Trophoblast cell (in vitro differentiated cells and primary cell): ENCODE measurements around the gene KDM4C.
A peak's percentile ranks its signal among the peaks of the same experiment; 100 is the strongest.
"Not testable (repeated sequence)": the region's sequence is repeated elsewhere in the genome, so short reads cannot be mapped to it uniquely, and the experiment has no call there.

Source experiments
- DNase-seq, 2 donors: peaks; one replicate each; pipeline ENCODE4 v3.0.0-alpha.2; 2016
- H2AFZ ChIP-seq: 2 replicates; pipeline ENCODE4 v1.6.1; 2013; ENCODE audit warnings: low read length, moderate library complexity, mild to moderate bottlenecking; ENCODE audit not compliant: insufficient read depth, poor library complexity
- H2AK5ac ChIP-seq: 2 replicates; pipeline ENCODE4 v1.6.1; 2013; ENCODE audit warnings: mild to moderate bottlenecking, low read length
- H2BK120ac ChIP-seq: 2 replicates; pipeline ENCODE4 v1.6.1; 2013; ENCODE audit warnings: low read length, mild to moderate bottlenecking, moderate library complexity; ENCODE audit not compliant: insufficient read depth, poor library complexity
- H2BK12ac ChIP-seq: 2 replicates; pipeline ENCODE4 v1.6.1; 2013; ENCODE audit warnings: mild to moderate bottlenecking, low read length, moderate library complexity
- H2BK5ac ChIP-seq: 2 replicates; pipeline ENCODE4 v1.6.1; 2013; ENCODE audit warnings: low read length, low read depth, moderate library complexity, mild to moderate bottlenecking; ENCODE audit not compliant: poor library complexity
- H3K14ac ChIP-seq: 2 replicates; pipeline ENCODE4 v1.6.1; 2013; ENCODE audit warnings: mild to moderate bottlenecking, low read length
- H3K18ac ChIP-seq: 2 replicates; pipeline ENCODE4 v1.6.1; 2013; ENCODE audit warnings: mild to moderate bottlenecking, low read length
- H3K23ac ChIP-seq: 2 replicates; pipeline ENCODE4 v1.6.1; 2013; ENCODE audit warnings: low read length
- H3K27ac ChIP-seq: 2 replicates; pipeline ENCODE4 v1.5.1; 2013; ENCODE audit warnings: low read depth, mild to moderate bottlenecking, inconsistent platforms, low read length, moderate library complexity
- H3K27me3 ChIP-seq: 2 replicates; pipeline ENCODE4 v1.6.1; 2013; ENCODE audit warnings: inconsistent platforms, mild to moderate bottlenecking, low read length, moderate library complexity; ENCODE audit not compliant: insufficient read depth
- H3K36me3 ChIP-seq, 2 experiments: 1 replicate in 1 of 2; 2 replicates in 1 of 2; pipeline ENCODE4 v1.6.1; 2013; ENCODE audit warnings: low read length in 2 of 2, mild to moderate bottlenecking in 2 of 2, moderate library complexity in 1 of 2; ENCODE audit not compliant: insufficient read depth in 2 of 2, control insufficient read depth in 1 of 2
- H3K4ac ChIP-seq: 2 replicates; pipeline ENCODE4 v1.6.1; 2013; ENCODE audit warnings: low read depth, mild to moderate bottlenecking, low read length, moderate library complexity
- H3K4me1 ChIP-seq, 2 experiments: 1 replicate in 1 of 2; 2 replicates in 1 of 2; pipeline ENCODE4 v1.6.1; 2013; ENCODE audit warnings: low read length in 2 of 2, mild to moderate bottlenecking in 2 of 2, moderate library complexity in 1 of 2; ENCODE audit not compliant: insufficient read depth in 2 of 2, control insufficient read depth in 1 of 2
- H3K4me2 ChIP-seq: 2 replicates; pipeline ENCODE4 v1.6.1; 2013; ENCODE audit warnings: inconsistent platforms, mild to moderate bottlenecking, low read length, moderate library complexity
- H3K4me3 ChIP-seq: 2 replicates; pipeline ENCODE4 v1.5.1; 2013; ENCODE audit warnings: mild to moderate bottlenecking, low read depth, low read length, inconsistent platforms
- H3K79me1 ChIP-seq: one replicate; pipeline ENCODE4 v1.6.1; 2013; ENCODE audit warnings: low read length
- H3K79me2 ChIP-seq: 2 replicates; pipeline ENCODE4 v1.6.1; 2013; ENCODE audit warnings: low read length, mild to moderate bottlenecking; ENCODE audit not compliant: control insufficient read depth, insufficient read depth, poor library complexity
- H3K9ac ChIP-seq: 2 replicates; pipeline ENCODE4 v1.6.1; 2013; ENCODE audit warnings: mild to moderate bottlenecking, low read length
- H3K9me3 ChIP-seq: 2 replicates; pipeline ENCODE4 v1.6.1; 2013; ENCODE audit warnings: low read depth, mild to moderate bottlenecking, control low read depth, inconsistent platforms, low read length; ENCODE audit not compliant: insufficient read depth
- H4K12ac ChIP-seq: 2 replicates; pipeline ENCODE4 v1.6.1; 2013; ENCODE audit warnings: low read depth, mild to moderate bottlenecking, low read length, moderate library complexity
- H4K8ac ChIP-seq: 2 replicates; pipeline ENCODE4 v1.6.1; 2013; ENCODE audit warnings: low read depth, mild to moderate bottlenecking, low read length, moderate library complexity
- H4K91ac ChIP-seq: one replicate; pipeline ENCODE4 v1.6.1; 2013; ENCODE audit warnings: low read depth, mild to moderate bottlenecking, low read length, moderate library complexity
- WGBS: extraction: QIAGEN DNeasy Blood & Tissue Kit; methylation state at CpG from one replicate; pipeline ENCODE4 v1.1.7; 2013; ENCODE audit warnings: missing lambda C conversion rate; ENCODE audit not compliant: insufficient read length, insufficient coverage; ENCODE audit errors: extremely low coverage; 5-methylcytosine and 5-hydroxymethylcytosine counted together

Gene KDM4C

GRCh38 chr9:6714176-6714575, 43.6 kb upstream of the KDM4C start:
- Histone ChIP-seq H2AK5ac (no peak overlapping the region), H2BK12ac (no peak overlapping the region), H3K23ac (no peak overlapping the region), H3K4ac (no peak overlapping the region), H2BK5ac (no peak overlapping the region), H3K36me3 (no peaks in the 10 kb centered on the region), H3K27me3 (no peaks in the 10 kb centered on the region), H2BK120ac (no peak overlapping the region), H3K4me2 (no peak overlapping the region), H4K8ac (no peak overlapping the region), H3K79me2 (no peaks in the 10 kb centered on the region), H3K18ac (no peak overlapping the region), H4K12ac (no peak overlapping the region), H3K9me3 (peaks cover 2% of the 10 kb centered on the region), H3K4me3 (no peak overlapping the region), H3K14ac (no peak overlapping the region), H3K4me1 (no peaks in the 10 kb centered on the region), H4K91ac (no peak overlapping the region), H3K9ac (no peak overlapping the region), H3K27ac (no peak overlapping the region), H3K79me1 (no peaks in the 10 kb centered on the region), H2AFZ (no peak overlapping the region)
- peak in 1 of 2 donors; percentile 34 for DNase-seq
- WGBS = no CpG with 5 or more reads among the region's 2 CpGs

- H2AFZ ChIP-seq, H2BK12ac ChIP-seq, H3K4ac ChIP-seq, H3K36me3 ChIP-seq, H3K23ac ChIP-seq, H3K4me2 ChIP-seq, H3K9me3 ChIP-seq, H3K79me1 ChIP-seq, H2AK5ac ChIP-seq, H2BK5ac ChIP-seq, H3K27me3 ChIP-seq, H4K8ac ChIP-seq, H3K18ac ChIP-seq, H2BK120ac ChIP-seq, H3K79me2 ChIP-seq, H3K27ac ChIP-seq, H3K9ac ChIP-seq, H3K4me3 ChIP-seq, H4K12ac ChIP-seq, H3K14ac ChIP-seq, H4K91ac ChIP-seq, H3K4me1 ChIP-seq: not testable (repeated sequence)
- DNase-seq = peak; percentile 18 to 55
- WGBS = no CpG with 5 or more reads among the region's 28 CpGs
Observed at GRCh38 chr9:6715153-6715754, 42.5 kb upstream of the KDM4C start.

GRCh38 chr9:6715755-6716643, 41.8 kb upstream of the KDM4C start:
- H3K14ac ChIP-seq = no peak overlapping the region
- no peak overlapping the region for H3K4me2 ChIP-seq
- H3K4me1 ChIP-seq = no peaks in the 10 kb centered on the region
- DNase-seq = peak; percentile 76 to 88
- no peak overlapping the region for H4K91ac ChIP-seq
- H4K12ac ChIP-seq = no peak overlapping the region
- H2BK12ac ChIP-seq = no peak overlapping the region
- H3K79me1 ChIP-seq = no peaks in the 10 kb centered on the region
- no peak overlapping the region for H2BK120ac ChIP-seq
- H3K36me3 ChIP-seq = no peaks in the 10 kb centered on the region
- no peak overlapping the region for H3K4ac ChIP-seq
- H3K9me3 ChIP-seq = peaks cover 2% of the 10 kb centered on the region
- no peaks in the 10 kb centered on the region for H3K79me2 ChIP-seq
- no peak overlapping the region for H4K8ac ChIP-seq
- H3K18ac ChIP-seq = no peak overlapping the region
- H3K23ac ChIP-seq = no peak overlapping the region
- no peak overlapping the region for H2AK5ac ChIP-seq
- H2AFZ ChIP-seq = no peak overlapping the region
- no peak overlapping the region for H3K27ac ChIP-seq
- no peak overlapping the region for H3K4me3 ChIP-seq
- no peak overlapping the region for H3K9ac ChIP-seq
- H3K27me3 ChIP-seq = no peaks in the 10 kb centered on the region
- H2BK5ac ChIP-seq = no peak overlapping the region
- no CpG with 5 or more reads among the region's 61 CpGs for WGBS

- H3K79me2 ChIP-seq = no peaks in the 10 kb centered on the region
- DNase-seq = no peak
- no peak overlapping the region for H3K4me2 ChIP-seq
- no peaks in the 10 kb centered on the region for H3K36me3 ChIP-seq
- no peak overlapping the region for H2BK12ac ChIP-seq
- H2AFZ ChIP-seq = no peak overlapping the region
- H2AK5ac ChIP-seq = no peak overlapping the region
- H3K9me3 ChIP-seq = peaks cover 2% of the 10 kb centered on the region
- H3K27me3 ChIP-seq = no peaks in the 10 kb centered on the region
- no peak overlapping the region for H4K8ac ChIP-seq
- no peaks in the 10 kb centered on the region for H3K79me1 ChIP-seq
- H3K4me1 ChIP-seq = no peaks in the 10 kb centered on the region
- H3K23ac ChIP-seq = no peak overlapping the region
- no peak overlapping the region for H3K9ac ChIP-seq
- no peak overlapping the region for H3K4me3 ChIP-seq
- no peak overlapping the region for H2BK120ac ChIP-seq
- no peak overlapping the region for H4K91ac ChIP-seq
- WGBS = no CpG with 5 or more reads among the region's 9 CpGs
- no peak overlapping the region for H3K14ac ChIP-seq
- H4K12ac ChIP-seq = no peak overlapping the region
- H3K4ac ChIP-seq = no peak overlapping the region
- no peak overlapping the region for H2BK5ac ChIP-seq
- H3K27ac ChIP-seq = no peak overlapping the region
- no peak overlapping the region for H3K18ac ChIP-seq
Observed at GRCh38 chr9:6716766-6717165, 41.0 kb upstream of the KDM4C start.
